OCI-LY7 (cell line): ENCODE data around the gene NPLOC4.

Source experiments
- EZH2phosphoT487 ChIP-seq: fragments of 200-600 bp; sonication (generic); IDR thresholded peaks from 2 replicates; pipeline ENCODE4 v1.6.1; 2018; ENCODE audit warnings: low read depth, borderline replicate concordance, mild to moderate bottlenecking, mixed run types, antibody characterized with exemption, low read length, moderate library complexity, mixed read lengths
- TF ChIP-seq, protein P1 (sequence below): fragments of 200-600 bp; sonication (generic); conservative IDR thresholded peaks from 2 replicates; pipeline ENCODE4 v1.5.1; 2014; ENCODE audit warnings: mild to moderate bottlenecking, antibody characterized with exemption, low read length, moderate library complexity, mixed read lengths

DNA sequence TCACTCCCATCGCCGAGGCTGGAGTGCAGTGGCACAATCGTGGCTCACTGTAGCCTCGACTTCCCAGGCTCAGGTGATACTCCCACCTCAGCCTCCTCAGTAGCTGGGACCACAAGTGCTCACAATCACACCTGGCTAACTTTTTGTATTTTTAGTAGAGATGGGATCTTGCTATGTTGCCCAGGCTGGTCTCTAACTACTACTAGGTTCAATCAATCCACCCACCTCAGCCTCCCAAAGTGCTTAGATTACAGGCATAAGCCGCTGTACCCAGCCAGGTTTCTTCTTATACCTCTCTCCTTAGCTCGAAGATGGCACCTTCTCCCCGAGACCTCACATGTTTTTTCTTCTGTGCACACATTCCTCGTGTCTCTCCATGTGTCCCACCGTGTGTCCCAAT is 3.1 kb upstream of the NPLOC4 start:
- TF ChIP-seq, protein P1, sequence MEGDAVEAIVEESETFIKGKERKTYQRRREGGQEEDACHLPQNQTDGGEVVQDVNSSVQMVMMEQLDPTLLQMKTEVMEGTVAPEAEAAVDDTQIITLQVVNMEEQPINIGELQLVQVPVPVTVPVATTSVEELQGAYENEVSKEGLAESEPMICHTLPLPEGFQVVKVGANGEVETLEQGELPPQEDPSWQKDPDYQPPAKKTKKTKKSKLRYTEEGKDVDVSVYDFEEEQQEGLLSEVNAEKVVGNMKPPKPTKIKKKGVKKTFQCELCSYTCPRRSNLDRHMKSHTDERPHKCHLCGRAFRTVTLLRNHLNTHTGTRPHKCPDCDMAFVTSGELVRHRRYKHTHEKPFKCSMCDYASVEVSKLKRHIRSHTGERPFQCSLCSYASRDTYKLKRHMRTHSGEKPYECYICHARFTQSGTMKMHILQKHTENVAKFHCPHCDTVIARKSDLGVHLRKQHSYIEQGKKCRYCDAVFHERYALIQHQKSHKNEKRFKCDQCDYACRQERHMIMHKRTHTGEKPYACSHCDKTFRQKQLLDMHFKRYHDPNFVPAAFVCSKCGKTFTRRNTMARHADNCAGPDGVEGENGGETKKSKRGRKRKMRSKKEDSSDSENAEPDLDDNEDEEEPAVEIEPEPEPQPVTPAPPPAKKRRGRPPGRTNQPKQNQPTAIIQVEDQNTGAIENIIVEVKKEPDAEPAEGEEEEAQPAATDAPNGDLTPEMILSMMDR, result no peak
- no peak for TF ChIP-seq EZH2phosphoT487
